K562 (cell line): ENCODE measurements around the gene ZBTB49. TPM values are rescaled to one million over a fixed set of nuclear protein-coding genes. Genes with fewer than 3 reads are reported as not detected.

Experiments used
- ARNT ChIP-seq, 2 experiments: fragments of 450-650 bp; IDR thresholded peaks; 2 replicates each; pipeline ENCODE4 v1.6.1; 2016; ENCODE audit warnings: mild to moderate bottlenecking in 1 of 2
- ATF6 ChIP-seq: sonication (generic); formaldehyde crosslinking; IDR thresholded peaks from 2 replicates; pipeline ENCODE4 v1.4.0; 2020; ENCODE audit warnings: mild to moderate bottlenecking, missing genetic modification reagents
- CBX2 ChIP-seq: fragments of 200-600 bp; sonication (generic); IDR thresholded peaks from one replicate; pipeline ENCODE4 v1.6.1; 2012; ENCODE audit warnings: mild to moderate bottlenecking, low read length, inconsistent platforms; ENCODE audit not compliant: insufficient read depth, poor library complexity, severe bottlenecking
- E2F4 ChIP-seq: sonication (generic); formaldehyde crosslinking; IDR thresholded peaks from 2 replicates; pipeline ENCODE4 v1.8.0; 2022; ENCODE audit warnings: mild to moderate bottlenecking, low read depth, missing genetic modification reagents
- ELF1 ChIP-seq: fragments of 200-800 bp; sonication (Bioruptor generic); IDR thresholded peaks from 2 replicates; pipeline ENCODE4 v1.6.1; 2016; ENCODE audit warnings: missing genetic modification characterization, missing compliant biosample characterization
- ESRRB ChIP-seq: fragments of 250-450 bp; sonication (Bioruptor Pico); IDR thresholded peaks from 2 replicates; pipeline ENCODE4 v1.5.0; 2020; ENCODE audit warnings: mild to moderate bottlenecking, moderate library complexity, borderline replicate concordance
- HINFP ChIP-seq: fragments of 450-650 bp; conservative IDR thresholded peaks from 2 replicates; pipeline ENCODE4 v1.6.1; 2016; ENCODE audit warnings: missing genetic modification characterization, low read depth, mild to moderate bottlenecking, control low read depth, missing compliant biosample characterization
- HOXB6 ChIP-seq: fragments of 250-450 bp; sonication (Bioruptor Pico); IDR thresholded peaks from 2 replicates; pipeline ENCODE4 v1.5.1; 2022; ENCODE audit warnings: mild to moderate bottlenecking, borderline replicate concordance
- ILF3 ChIP-seq: fragments of 450-650 bp; IDR thresholded peaks from 2 replicates; pipeline ENCODE4 v1.6.1; 2018; ENCODE audit warnings: antibody characterized with exemption, mild to moderate bottlenecking, moderate library complexity, borderline replicate concordance
- ILK ChIP-seq: fragments of 450-650 bp; IDR thresholded peaks from 2 replicates; pipeline ENCODE4 v1.6.1; 2016; ENCODE audit warnings: missing genetic modification characterization, low read depth, mild to moderate bottlenecking, missing compliant biosample characterization, moderate library complexity, borderline replicate concordance
- JUNB ChIP-seq: fragments of 450-650 bp; formaldehyde crosslinking; conservative IDR thresholded peaks from 2 replicates; pipeline ENCODE4 v1.4.0; 2020; ENCODE audit warnings: mild to moderate bottlenecking
- L3MBTL2 ChIP-seq: fragments of 450-650 bp; IDR thresholded peaks from 2 replicates; pipeline ENCODE4 v1.6.1; 2016; ENCODE audit warnings: mild to moderate bottlenecking, moderate library complexity
- MCM5 ChIP-seq: fragments of 450-650 bp; IDR thresholded peaks from 2 replicates; pipeline ENCODE4 v1.6.1; 2016; ENCODE audit warnings: low read depth
- MEF2A ChIP-seq: IDR thresholded peaks from 2 replicates; pipeline ENCODE4 v1.6.1; 2011; ENCODE audit warnings: low read depth, mild to moderate bottlenecking, low read length, moderate library complexity; ENCODE audit not compliant: control insufficient read depth
- MTA3 ChIP-seq: fragments of 450-650 bp; formaldehyde crosslinking; IDR thresholded peaks from 2 replicates; pipeline ENCODE4 v1.6.1; 2017; ENCODE audit warnings: mild to moderate bottlenecking, borderline replicate concordance
- PHF20 ChIP-seq: fragments of 450-650 bp; IDR thresholded peaks from 2 replicates; pipeline ENCODE4 v1.6.1; 2018; ENCODE audit not compliant: partially characterized antibody
- PRMT5 ChIP-seq: sonication (generic); formaldehyde crosslinking; IDR thresholded peaks from 2 replicates; pipeline ENCODE4 v1.5.0; 2020; ENCODE audit warnings: missing genetic modification reagents
- RB1 ChIP-seq: fragments of 450-650 bp; IDR thresholded peaks from 2 replicates; pipeline ENCODE4 v1.6.1; 2017; ENCODE audit warnings: low read depth, mild to moderate bottlenecking
- RBFOX2 ChIP-seq: fragments of 200-400 bp; formaldehyde crosslinking; IDR thresholded peaks from 2 replicates; pipeline ENCODE4 v1.6.1; 2017; ENCODE audit warnings: low read depth, mild to moderate bottlenecking, low read length, moderate library complexity
- SMAD2 ChIP-seq: fragments of 150-350 bp; IDR thresholded peaks from 2 replicates; pipeline ENCODE4 v1.6.1; 2014; ENCODE audit warnings: low read depth, mild to moderate bottlenecking, low read length
- SREBF2 ChIP-seq: sonication (generic); formaldehyde crosslinking; IDR thresholded peaks from 2 replicates; pipeline ENCODE4 v1.4.0; 2020; ENCODE audit warnings: mild to moderate bottlenecking, missing genetic modification reagents
- THAP7 ChIP-seq: fragments of 250-450 bp; sonication (Bioruptor Pico); IDR thresholded peaks from 2 replicates; pipeline ENCODE4 v1.5.0; 2021
- ZNF121 ChIP-seq: sonication (generic); formaldehyde crosslinking; conservative IDR thresholded peaks from 2 replicates; pipeline ENCODE4 v1.8.0; 2022; ENCODE audit warnings: missing genetic modification reagents
- ZNF445 ChIP-seq: fragments of 250-450 bp; sonication (Bioruptor Pico); IDR thresholded peaks from 2 replicates; pipeline ENCODE4 v1.4.0; 2020; ENCODE audit warnings: low read depth, mild to moderate bottlenecking, moderate library complexity
- ZNF57 ChIP-seq: fragments of 450-650 bp; formaldehyde crosslinking; IDR thresholded peaks from 2 replicates; pipeline ENCODE4 v1.4.0; 2020; ENCODE audit warnings: mild to moderate bottlenecking, moderate library complexity
- ZNF766 ChIP-seq: fragments of 200-800 bp; sonication (Bioruptor generic); conservative IDR thresholded peaks from 2 replicates; pipeline ENCODE4 v1.6.1; 2016; ENCODE audit warnings: missing genetic modification characterization, missing compliant biosample characterization
- polyA plus RNA-seq, 8 experiments: library from polyadenylated mRNA; depleted of rRNA in 4 of 8; stranded (reverse) in 5 of 8; unstranded in 3 of 8; fragments of >200 nt; fragmentation: Nextera tagmentation in 2 of 8; fragmentation: Illumina TruSeq in 1 of 8; extraction: Ambion mirVana in 2 of 8; extraction: Trizol in 1 of 8; gene quantifications; 2 replicates each; pipeline versions ENCODE4 v1.2.1 to v1.2.3, GENCODE V29; 2011 to 2014; ENCODE audit warnings: inconsistent platforms in 1 of 8, missing spikeins in 1 of 8
- total RNA-seq, 7 experiments: library from RNA; depleted of rRNA in 6 of 7; stranded (reverse); fragments of >200 nt in 6 of 7; fragmentation: Illumina TruSeq in 2 of 7; extraction: Trizol in 2 of 7; gene quantifications; 2 replicates each; pipeline versions ENCODE4 v1.2.1 to v1.2.3, GENCODE V29; 2011 to 2021; ENCODE audit warnings: low replicate concordance in 1 of 7

The ZBTB49 gene
- total and polyA plus RNA-seq, 9 of the 15 experiments (the other 6 are each of a cell fraction or from before 2014, with no cell fraction given), result 0.49 to 8.0 (median 4.2) TPM

- TF ChIP-seq ATF6 (no peak), MEF2A (no peak), ZNF445 (CRISPR knock-in tag) (no peak), MTA3 (peak; percentile 67; the same call in 1 of the 2 replicates), PHF20 (no peak), ILF3 (no peak), E2F4 (CRISPR knock-in tag) (no peak), JUNB (CRISPR knock-in tag) (no peak), MCM5 (no peak), SREBF2 (CRISPR knock-in tag) (no peak), THAP7 (CRISPR knock-in tag) (no peak), ZNF766 (CRISPR knock-in tag) (no peak), SMAD2 (no peak), L3MBTL2 (peak; percentile 60; the same call in 1 of the 2 replicates), ESRRB (no peak), ZNF121 (no peak), ILK (no peak), ZNF57 (CRISPR knock-in tag) (no peak), PRMT5 (no peak), HOXB6 (no peak), ARNT (IDR thresholded peaks at IDR 0.05) (no peak), HINFP (tag) (no peak), RBFOX2 (peak; percentile 57), CBX2 (no peak), ELF1 (tag) (no peak), RB1 (no peak)
These were observed 37.6 kb downstream of the ZBTB49 start (continued) for GRCh38 chr4:4327652-4328121.
